Eye (tissue), 1 donor: Measurements from ENCODE around the gene ALG6.
"Not testable (repeated sequence)": the region's sequence is repeated elsewhere in the genome, so short reads cannot be mapped to it uniquely, and the experiment has no call there.

Experiments used
- DNase-seq: peaks from one replicate; pipeline ENCODE4 v3.0.0-alpha.2; 2015

Gene ALG6

DNA sequence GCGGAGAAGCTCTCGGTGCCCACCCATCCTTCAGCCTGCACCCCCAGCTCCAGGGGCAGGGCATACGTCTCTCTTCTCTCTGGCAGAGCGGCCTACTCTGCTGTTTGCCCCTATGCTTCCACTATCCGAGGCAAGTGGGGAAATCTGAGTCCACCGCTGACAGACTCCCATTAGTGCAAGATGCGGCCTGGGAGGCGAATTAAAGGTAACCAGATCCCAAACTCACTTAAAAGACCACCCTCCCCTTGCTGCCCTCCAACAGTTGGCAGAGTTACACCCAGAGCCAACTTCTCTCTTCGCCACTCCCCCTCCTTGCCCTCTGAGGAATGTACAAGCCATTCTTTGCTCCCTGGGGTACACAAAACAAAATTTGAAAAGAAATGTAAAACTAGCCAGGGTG, 38.6 kb upstream of the ALG6 start:
- DNase-seq, result no peak

GRCh38 chr1:63329621-63330330, 37.7 kb upstream of the ALG6 start:
- DNase-seq, result peak; percentile 45

DNA sequence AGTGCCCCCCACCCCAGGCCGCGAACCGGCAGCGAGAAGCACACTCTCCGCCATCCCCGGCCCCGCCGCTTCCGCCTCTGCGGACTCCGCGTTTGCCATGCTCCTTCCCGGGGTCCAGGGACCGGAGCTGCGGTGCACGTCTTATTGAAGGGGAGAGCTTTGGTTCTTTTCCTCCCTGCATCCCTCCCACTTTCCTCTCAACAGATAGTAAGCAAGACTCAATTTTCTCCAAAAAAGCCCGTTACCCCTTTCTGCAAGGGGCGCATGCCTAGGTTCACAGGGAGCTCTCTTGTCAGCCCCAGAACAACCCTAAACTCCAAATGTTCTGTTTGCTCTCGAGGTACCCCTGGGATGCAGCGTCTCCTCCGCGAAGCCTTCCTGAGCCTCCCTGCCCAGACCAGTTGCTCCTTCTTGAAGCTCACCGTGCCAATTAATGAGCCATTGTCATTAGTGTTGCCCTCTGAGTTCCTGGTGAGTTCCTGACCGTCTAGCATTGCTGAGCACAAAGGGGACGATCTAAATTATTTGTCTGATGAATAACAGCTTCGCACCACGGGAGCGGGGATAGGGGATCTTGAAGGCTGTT, 37.0 kb upstream of the ALG6 start:
- DNase-seq, result peak; percentile 63

DNA sequence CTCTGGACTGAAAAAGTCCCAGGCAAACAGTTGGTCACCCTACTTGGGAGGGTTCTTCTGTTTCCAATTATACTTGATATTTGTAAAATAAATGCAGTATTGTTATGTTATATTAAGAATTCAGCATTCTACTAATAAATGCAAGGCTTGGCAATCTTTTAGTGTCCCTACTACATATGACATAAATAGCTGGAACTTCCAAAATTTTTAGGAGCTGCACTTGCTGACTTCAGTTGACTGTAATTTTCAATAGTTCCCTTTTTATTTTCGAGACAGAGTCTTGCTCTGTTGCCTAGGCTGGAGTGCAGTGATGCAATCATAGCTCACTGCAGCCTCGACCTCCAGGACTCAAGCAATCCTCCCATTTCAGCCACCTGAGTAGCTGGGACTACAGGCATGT, 25.0 kb upstream of the ALG6 start:
- no peak for DNase-seq

DNA sequence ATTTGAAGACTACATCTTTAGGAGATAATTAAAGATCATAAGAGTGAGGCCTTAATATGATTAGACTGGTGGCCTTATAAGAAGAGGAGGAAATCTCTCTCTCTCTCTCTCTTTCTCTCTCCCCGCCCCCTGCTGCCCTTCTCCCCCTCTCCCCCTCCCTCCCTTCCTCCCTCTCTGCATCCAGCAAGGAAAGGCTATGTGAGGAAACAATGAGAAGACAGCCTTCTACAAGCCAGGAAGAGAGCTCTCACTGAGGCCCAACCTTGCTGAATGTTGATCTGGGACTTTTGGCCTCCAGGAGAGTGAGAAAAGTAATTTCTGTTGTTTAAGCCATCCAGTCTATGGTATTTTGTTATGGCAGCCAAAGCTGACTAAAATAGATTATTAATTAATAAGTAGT, 23.5 kb upstream of the ALG6 start:
- DNase-seq, result no peak

DNA sequence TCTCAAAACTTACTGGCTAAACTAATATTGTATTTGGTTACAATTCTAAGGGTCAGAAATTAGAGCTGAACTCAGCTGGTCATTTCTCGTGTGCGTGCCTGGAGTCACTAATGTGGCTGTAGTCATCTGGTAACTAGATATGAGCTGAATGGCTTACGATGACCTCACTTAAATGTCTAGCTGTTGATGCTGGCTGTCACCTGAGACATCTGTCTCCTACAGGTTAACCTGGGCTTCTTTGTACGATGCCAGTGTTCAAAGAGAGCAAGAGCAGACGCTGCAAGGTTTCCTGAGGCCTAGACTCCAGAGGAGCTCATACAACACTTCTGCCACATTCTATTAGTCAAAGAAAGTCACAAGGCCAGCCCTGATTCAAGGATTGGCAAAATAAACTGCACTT, 17.1 kb upstream of the ALG6 start:
- DNase-seq, result no peak

DNA sequence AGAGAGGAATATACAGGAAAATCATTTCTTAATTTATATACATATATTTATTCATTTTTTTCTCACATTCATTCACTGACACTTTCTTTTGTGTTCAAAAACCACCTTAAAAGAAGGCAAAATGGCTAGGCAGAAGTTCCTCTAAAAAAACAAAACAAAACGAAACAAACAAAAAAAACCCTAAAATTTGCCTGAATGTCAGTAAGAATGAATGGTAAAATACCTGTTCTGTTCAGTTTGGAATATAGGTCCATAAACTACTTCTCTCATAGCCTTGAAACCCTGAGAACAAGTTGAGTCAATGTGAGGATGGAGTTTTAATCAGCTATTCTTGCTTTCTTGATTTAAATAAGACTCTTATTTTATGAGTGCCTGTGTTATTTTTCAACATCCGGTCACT, 14.7 kb upstream of the ALG6 start:
- no peak for DNase-seq

GRCh38 chr1:63356234-63356633, 11.2 kb upstream of the ALG6 start:
- not testable (repeated sequence) for DNase-seq

DNA sequence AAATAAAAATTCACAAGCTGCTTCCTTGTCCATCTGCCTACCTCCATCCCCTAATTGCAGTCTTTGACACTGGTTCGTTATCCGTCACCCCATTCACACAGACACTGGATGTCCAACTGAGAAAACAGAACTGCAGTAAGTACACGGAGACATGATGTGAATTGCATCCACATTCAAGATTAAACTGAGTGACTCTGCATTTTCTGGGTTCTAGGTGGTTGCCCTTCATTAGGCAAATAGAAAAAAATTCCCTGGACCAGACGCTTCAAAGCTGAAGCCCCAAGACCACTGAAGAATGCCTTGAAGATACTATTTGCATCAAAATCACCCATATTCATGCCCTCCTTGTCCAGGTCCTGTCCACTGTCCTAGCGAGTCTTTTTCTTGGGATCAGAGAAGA, 7.9 kb upstream of the ALG6 start:
- no peak for DNase-seq

- no peak for DNase-seq
These were observed 5.4 kb upstream of the ALG6 start for GRCh38 chr1:63362073-63362472.

DNA sequence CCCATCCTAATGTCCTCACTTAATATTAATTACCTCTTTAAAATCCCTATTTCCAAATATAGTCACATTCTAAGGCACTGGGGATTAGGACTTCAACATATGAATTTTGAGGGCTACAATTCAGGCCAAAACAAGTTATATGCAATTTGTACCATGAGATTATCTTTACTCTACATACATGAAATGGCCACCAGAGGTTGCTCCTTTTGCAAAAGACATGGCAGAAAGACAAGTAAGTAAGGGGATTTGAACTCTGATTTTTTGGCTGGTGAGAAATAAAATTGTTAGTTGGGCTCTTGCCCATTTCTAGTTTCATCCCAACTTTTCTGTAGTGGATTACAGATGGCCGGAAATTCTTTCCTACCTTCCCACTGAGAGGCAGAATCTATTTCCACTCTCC, 4.8 kb upstream of the ALG6 start:
- DNase-seq, result no peak

DNA sequence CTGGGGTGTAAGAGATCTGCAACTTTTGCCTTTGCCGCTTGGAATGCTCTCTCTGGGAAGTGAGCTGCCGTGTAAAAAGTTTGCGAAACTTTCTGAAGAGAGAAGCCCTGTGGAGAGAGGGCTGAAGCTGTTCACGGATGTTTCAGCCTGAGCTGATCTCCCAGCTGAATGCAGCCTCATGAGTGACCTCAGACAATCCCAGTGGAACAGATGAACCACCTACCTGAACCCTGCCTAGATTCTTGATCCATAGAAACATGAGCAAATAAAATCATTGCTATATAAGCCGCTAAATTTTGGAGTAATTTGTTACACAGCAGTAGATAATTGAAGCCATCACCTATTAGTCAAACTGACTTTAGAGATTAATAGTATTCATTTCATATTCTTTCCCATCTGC, 4.4 kb upstream of the ALG6 start:
- DNase-seq, result no peak

DNA sequence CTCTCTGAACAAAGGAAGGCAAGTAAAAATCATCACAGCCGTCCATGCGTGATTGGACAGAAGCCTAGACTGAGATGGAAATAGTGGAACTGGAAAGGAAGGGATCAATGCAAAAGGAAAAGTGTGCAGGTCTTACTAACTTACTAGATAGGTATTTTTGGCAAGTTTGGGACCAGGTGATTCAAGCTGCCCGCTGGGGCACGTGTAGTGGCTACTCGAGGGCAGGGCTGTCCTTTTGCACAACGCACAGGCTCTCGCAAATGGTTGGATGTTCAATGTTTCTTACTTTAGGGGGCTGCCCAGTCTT, 566 bp upstream of the ALG6 start:
- DNase-seq, result no peak

DNA sequence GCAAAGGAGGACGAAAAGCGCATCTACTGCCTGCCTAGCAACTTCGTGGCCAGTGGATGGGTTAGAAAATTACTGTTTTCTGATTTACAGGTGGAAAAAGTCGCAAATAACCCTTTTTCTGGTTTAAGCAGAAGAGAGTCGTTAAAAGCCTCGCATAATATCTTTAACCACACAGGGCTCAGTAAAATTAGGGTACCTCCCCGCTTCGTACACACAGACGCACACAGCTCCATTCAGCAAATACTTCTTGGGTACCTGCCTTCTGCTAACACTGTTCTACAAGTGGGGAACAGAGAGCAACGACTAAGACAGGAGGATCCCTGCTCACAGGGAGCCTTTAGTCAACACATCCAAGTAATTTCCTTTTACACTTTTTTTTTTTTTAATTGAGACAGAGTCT, 704 bp downstream of the ALG6 start:
- DNase-seq, result no peak

DNA sequence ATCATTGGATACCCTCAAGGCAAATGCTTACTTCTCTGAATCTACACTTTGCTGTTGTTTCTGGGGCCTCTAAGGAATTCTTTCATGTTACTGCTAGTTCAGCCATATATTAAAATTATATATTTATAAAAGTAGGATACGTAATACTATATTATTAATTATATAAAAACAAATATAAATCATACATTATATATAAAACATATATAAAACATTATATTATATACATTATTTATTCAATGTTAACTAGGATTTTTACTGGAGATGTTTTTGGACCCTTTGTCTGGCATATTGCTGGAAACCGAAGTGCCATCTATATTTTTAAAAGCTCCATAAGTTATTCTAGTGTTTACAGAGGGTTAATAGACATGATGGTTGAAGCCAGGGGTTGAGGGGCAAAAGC, 12.2 kb downstream of the ALG6 start:
- DNase-seq, result no peak

GRCh38 chr1:63381741-63382140, 14.3 kb downstream of the ALG6 start:
- no peak for DNase-seq

GRCh38 chr1:63401945-63402344, 34.5 kb downstream of the ALG6 start:
- DNase-seq, result no peak

- DNase-seq, result no peak
These were observed 36.0 kb downstream of the ALG6 start for GRCh38 chr1:63403386-63403785.

- no peak for DNase-seq
These were observed 37.6 kb downstream of the ALG6 start for GRCh38 chr1:63405021-63405420.

DNA sequence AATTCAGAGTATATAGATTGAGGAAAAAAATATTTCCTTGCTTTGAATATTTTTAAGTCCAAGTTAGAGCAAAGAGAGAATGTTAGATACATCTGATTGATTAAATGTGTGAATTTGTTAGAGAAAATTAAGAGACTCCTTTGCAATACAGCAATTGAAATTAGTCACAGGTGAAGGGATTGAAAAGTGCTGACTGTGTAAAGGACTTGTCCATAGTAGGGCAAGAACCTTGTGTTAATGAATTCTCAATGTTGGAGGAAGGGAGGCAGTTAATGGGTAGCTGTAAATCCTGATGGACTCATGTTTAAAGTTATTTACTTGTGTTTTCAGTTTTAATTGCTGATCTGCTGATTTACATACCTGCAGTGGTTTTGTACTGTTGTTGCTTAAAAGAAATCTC, 38.6 kb downstream of the ALG6 start:
- DNase-seq, result no peak

DNA sequence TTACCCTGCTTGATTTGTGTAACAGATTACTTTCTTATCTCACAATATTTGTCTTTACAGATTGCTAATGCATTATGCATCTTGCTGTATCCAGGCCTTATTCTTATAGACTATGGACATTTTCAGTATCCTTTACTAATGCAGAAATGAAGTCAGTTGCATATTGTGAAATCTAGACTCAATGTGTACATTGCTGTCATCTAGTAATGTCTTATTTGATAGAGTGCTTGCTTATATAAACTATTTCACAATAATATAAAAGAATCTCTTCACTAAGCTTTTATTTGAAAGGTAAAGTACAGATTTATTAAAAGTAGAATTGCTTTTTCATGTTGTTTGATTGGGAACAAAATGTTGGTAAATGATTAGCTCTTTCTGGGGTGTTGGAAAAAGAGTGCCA, 39.6 kb downstream of the ALG6 start:
- no peak for DNase-seq

DNA sequence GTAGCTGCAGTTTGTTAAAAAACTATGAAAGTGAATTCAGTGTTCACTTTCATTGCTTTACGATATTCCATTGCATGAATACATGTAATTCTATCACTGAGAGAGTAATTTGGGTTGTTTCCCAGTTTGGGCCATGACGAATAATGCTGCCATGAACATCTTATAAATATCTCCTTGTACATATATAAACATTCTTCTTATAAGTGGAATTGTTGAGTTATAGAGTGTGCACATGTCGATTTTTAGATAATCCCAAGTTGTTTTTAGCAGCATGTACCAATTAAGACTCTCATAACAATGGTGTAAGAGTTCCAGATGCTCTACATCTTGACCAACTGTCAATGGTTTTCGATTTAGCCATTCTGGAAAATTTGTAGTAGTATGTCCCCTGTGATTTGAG, 40.9 kb downstream of the ALG6 start:
- DNase-seq, result peak; percentile 52

DNA sequence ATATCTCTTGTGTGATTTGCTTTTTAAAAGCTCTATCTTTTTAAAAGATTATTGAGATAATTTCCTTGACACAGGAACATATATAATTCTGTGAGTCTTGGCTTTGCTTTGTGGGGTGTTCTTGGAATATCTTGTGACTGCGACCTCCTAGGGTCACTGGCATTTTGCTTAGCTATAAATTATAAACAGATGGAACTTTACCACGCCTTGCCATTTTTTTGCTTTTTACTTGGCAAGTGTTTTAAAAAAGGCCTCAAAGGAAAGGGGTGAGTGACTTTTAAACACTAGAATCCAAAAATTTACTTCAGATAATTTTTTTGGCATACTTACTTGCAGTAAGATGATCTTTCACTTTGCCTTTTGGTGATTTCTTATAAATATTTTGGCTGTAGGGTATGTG, 43.6 kb downstream of the ALG6 start:
- peak; percentile 60 for DNase-seq

- DNase-seq, result no peak
These were observed 46.0 kb downstream of the ALG6 start for GRCh38 chr1:63413394-63413793.

- DNase-seq, result peak; percentile 18
These were observed 47.4 kb downstream of the ALG6 start for GRCh38 chr1:63414691-63415365.
